MM.1S (cell line): ENCODE measurements around the gene FKBP9.

Source experiments
- EZH2 ChIP-seq: fragments of 300-600 bp; sonication (generic); optimal IDR thresholded peaks from 2 replicates; pipeline ENCODE3; 2017; ENCODE audit warnings: low read depth, mild to moderate bottlenecking, antibody characterized with exemption, low read length, mixed read lengths
- TF ChIP-seq, protein P1 (sequence below): fragments of 300-600 bp; sonication (generic); IDR thresholded peaks from 2 replicates; pipeline ENCODE4 v1.5.1; 2016; ENCODE audit warnings: antibody characterized with exemption, low read length, mixed read lengths

DNA sequence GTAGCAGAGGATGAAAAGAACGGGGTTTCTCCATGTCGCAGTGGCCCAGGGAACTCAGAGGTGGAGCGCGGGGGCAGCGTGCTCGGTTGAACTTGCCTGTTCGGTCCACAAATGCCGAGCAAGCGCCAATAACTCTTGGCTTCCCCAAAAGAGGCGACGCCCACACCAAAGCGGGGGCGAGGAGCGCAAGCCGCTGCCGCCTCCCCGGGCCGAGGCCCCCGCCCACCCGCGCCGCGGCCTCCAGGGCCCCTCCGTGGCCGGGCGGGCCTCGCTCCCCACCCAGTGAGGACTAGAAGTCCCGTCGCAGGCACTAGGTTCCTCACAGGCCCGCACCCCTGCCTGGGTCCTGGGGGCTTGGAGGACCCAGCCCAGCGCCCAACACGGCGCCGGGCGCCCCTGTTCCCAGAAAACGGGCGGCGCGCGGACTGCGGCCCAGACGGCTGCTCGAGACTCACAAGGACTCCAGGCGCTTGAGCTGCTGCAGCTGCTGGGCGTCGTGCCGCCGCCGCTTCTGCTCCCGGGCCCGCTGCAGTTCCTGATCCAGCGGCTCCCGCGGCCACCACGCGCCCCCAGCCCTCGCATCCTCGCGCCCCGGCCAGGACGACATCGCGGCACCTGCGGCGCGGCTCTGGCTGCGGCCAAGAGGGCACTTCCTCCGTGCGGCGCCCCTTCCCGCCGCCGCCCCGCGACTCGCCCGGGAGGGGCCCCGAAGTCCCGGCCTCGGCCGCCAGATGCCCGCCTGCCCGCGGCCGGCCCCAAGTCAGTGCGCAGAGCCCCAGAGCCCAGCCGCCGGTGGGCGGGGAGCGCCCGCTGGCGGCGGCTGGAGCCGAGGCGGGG is 14.6 kb upstream of the FKBP9 start:
- TF ChIP-seq, protein P1, sequence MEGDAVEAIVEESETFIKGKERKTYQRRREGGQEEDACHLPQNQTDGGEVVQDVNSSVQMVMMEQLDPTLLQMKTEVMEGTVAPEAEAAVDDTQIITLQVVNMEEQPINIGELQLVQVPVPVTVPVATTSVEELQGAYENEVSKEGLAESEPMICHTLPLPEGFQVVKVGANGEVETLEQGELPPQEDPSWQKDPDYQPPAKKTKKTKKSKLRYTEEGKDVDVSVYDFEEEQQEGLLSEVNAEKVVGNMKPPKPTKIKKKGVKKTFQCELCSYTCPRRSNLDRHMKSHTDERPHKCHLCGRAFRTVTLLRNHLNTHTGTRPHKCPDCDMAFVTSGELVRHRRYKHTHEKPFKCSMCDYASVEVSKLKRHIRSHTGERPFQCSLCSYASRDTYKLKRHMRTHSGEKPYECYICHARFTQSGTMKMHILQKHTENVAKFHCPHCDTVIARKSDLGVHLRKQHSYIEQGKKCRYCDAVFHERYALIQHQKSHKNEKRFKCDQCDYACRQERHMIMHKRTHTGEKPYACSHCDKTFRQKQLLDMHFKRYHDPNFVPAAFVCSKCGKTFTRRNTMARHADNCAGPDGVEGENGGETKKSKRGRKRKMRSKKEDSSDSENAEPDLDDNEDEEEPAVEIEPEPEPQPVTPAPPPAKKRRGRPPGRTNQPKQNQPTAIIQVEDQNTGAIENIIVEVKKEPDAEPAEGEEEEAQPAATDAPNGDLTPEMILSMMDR: no peak; the same call in 1 of the 2 replicates
- TF ChIP-seq EZH2: no peak
